Liver (tissue), 9 donors: ENCODE measurements around the gene TTC28. TPM values are rescaled to one million over a fixed set of nuclear protein-coding genes. Genes with fewer than 3 reads are reported as not detected.

Source experiments
- DNase-seq: peaks from one replicate; pipeline ENCODE4 v3.0.0-alpha.2; 2017; ENCODE audit warnings: low spot score
- H3K27ac ChIP-seq, 2 donors: one replicate each; pipeline ENCODE4 v1.7.0; 2013; ENCODE audit warnings: inconsistent platforms in 2 of 2, low read length in 2 of 2, control low read depth in 1 of 2, low read depth in 1 of 2, mild to moderate bottlenecking in 1 of 2
- H3K27me3 ChIP-seq, 4 donors: one replicate each; pipeline versions ENCODE4 v1.6.1 to v1.7.0; 2013; ENCODE audit warnings: low read length in 3 of 4, inconsistent platforms in 1 of 4, mild to moderate bottlenecking in 1 of 4, moderate library complexity in 1 of 4; ENCODE audit not compliant: control insufficient read depth in 4 of 4, insufficient read depth in 4 of 4
- H3K36me3 ChIP-seq, 4 donors: one replicate each; pipeline versions ENCODE4 v1.6.1 to v1.7.0; 2013; ENCODE audit warnings: low read length in 3 of 4, mild to moderate bottlenecking in 3 of 4, low read depth in 1 of 4, moderate library complexity in 1 of 4; ENCODE audit not compliant: control insufficient read depth in 4 of 4, insufficient read depth in 3 of 4
- H3K4me1 ChIP-seq, 4 donors: one replicate each; pipeline versions ENCODE4 v1.6.1 to v1.7.0; 2013; ENCODE audit warnings: low read length in 3 of 4, mild to moderate bottlenecking in 3 of 4, moderate library complexity in 1 of 4; ENCODE audit not compliant: control insufficient read depth in 4 of 4, insufficient read depth in 4 of 4
- H3K4me3 ChIP-seq, 3 donors: one replicate each; pipeline versions ENCODE4 v1.6.1 to v1.7.0; 2013; ENCODE audit warnings: low read length in 3 of 3, control low read depth in 1 of 3, low read depth in 1 of 3, mild to moderate bottlenecking in 1 of 3
- H3K9ac ChIP-seq, 2 donors: one replicate each; pipeline ENCODE4 v1.7.0; 2013; ENCODE audit warnings: low read length in 2 of 2, mild to moderate bottlenecking in 2 of 2, moderate library complexity in 2 of 2, control low read depth in 1 of 2, low read depth in 1 of 2
- H3K9me3 ChIP-seq, 4 donors: one replicate each; pipeline versions ENCODE4 v1.6.1 to v1.7.0; 2013; ENCODE audit warnings: low read length in 3 of 4; ENCODE audit not compliant: control insufficient read depth in 4 of 4
- ATF3 ChIP-seq: IDR thresholded peaks from 2 replicates; pipeline ENCODE4 v1.6.1; 2016; ENCODE audit warnings: antibody characterized with exemption
- CTCF ChIP-seq: fragments of 150-350 bp; IDR thresholded peaks from 2 replicates; pipeline ENCODE4 v1.5.1; 2017; ENCODE audit warnings: improper control_type of control experiment, low read depth, low read length; ENCODE audit not compliant: missing input control
- FOXA1 ChIP-seq: IDR thresholded peaks from 2 replicates; pipeline ENCODE4 v1.6.1; 2016; ENCODE audit warnings: antibody characterized with exemption
- FOXA2 ChIP-seq: IDR thresholded peaks from 2 replicates; pipeline ENCODE4 v1.6.1; 2016; ENCODE audit warnings: antibody characterized with exemption
- GABPA ChIP-seq, 2 donors: IDR thresholded peaks in 1 of 2; conservative IDR thresholded peaks in 1 of 2; 2 replicates each; pipeline ENCODE4 v1.6.1; 2016; ENCODE audit warnings: antibody characterized with exemption in 2 of 2, mild to moderate bottlenecking in 1 of 2, moderate library complexity in 1 of 2
- HNF4G ChIP-seq: IDR thresholded peaks from 2 replicates; pipeline ENCODE4 v1.6.1; 2016; ENCODE audit warnings: antibody characterized with exemption
- JUND ChIP-seq, 2 donors: IDR thresholded peaks; 2 replicates each; pipeline ENCODE4 v1.6.1; 2016; ENCODE audit warnings: antibody characterized with exemption in 2 of 2
- MAX ChIP-seq: IDR thresholded peaks from 2 replicates; pipeline ENCODE4 v1.6.1; 2016; ENCODE audit warnings: antibody characterized with exemption
- REST ChIP-seq: IDR thresholded peaks from 2 replicates; pipeline ENCODE4 v1.6.1; 2016; ENCODE audit warnings: antibody characterized with exemption, mild to moderate bottlenecking
- RXRA ChIP-seq, 2 donors: IDR thresholded peaks; 2 replicates each; pipeline ENCODE4 v1.6.1; 2017 to 2018; ENCODE audit warnings: antibody characterized with exemption in 2 of 2, mild to moderate bottlenecking in 1 of 2
- SP1 ChIP-seq: IDR thresholded peaks from 2 replicates; pipeline ENCODE4 v1.6.1; 2018; ENCODE audit warnings: antibody characterized with exemption, mild to moderate bottlenecking
- ZBTB33 ChIP-seq: IDR thresholded peaks from 2 replicates; pipeline ENCODE4 v1.6.1; 2016; ENCODE audit warnings: antibody characterized with exemption
- WGBS: extraction: QIAGEN DNeasy Blood & Tissue Kit; methylation state at CpG from one replicate; pipeline ENCODE4 v1.1.7; 2013; 5-methylcytosine and 5-hydroxymethylcytosine counted together
- polyA plus RNA-seq, 2 donors: library from polyadenylated mRNA; stranded (reverse) in 1 of 2; unstranded in 1 of 2; fragments of 200-250 nt in 1 of 2; fragments of >200 nt in 1 of 2; fragmentation: Nextera tagmentation in 1 of 2; extraction: Ambion mirVana in 1 of 2; gene quantifications; one replicate each; pipeline versions ENCODE4 v1.2.1 to v1.2.3, GENCODE V29; 2013 to 2015
- total RNA-seq, 2 donors: library from RNA; depleted of rRNA; stranded (reverse); fragments of >200 nt; gene quantifications; one replicate each; pipeline ENCODE4 v1.2.3, GENCODE V29; 2014
- donor health status: healthy.
- donor health status: healthy.
- donor health status: healthy.
- donor health status: healthy.
- donor health status: healthy.

The TTC28 gene
- total and polyA plus RNA-seq, 4 donors: 4.2 to 19.4 (median 5.9) TPM

- H3K9ac ChIP-seq: no peak overlapping the region
- no peak overlapping the region for H3K4me3 ChIP-seq
- no peaks in the 10 kb centered on the region for H3K4me1 ChIP-seq
- DNase-seq: no peak
- H3K27ac ChIP-seq: no peak overlapping the region
- WGBS: 88% methylated on average over 4 of the region's 4 CpGs
- TF ChIP-seq JUND (IDR thresholded peaks at IDR 0.05) (no peak), MAX (no peak), ATF3 (no peak), RXRA (IDR thresholded peaks at IDR 0.05) (no peak), REST (no peak), FOXA2 (no peak), CTCF (no peak), ZBTB33 (no peak), FOXA1 (no peak)
- no peaks in the 10 kb centered on the region for H3K9me3 ChIP-seq
- no peaks in the 10 kb centered on the region for H3K27me3 ChIP-seq
- peaks cover 0 to 6% (median 0%) of the 10 kb centered on the region in 4 donors for H3K36me3 ChIP-seq
Observed at GRCh38 chr22:28108851-28109250, 570.8 kb downstream of the TTC28 start.

GRCh38 chr22:28106617-28107016 lies 573.0 kb downstream of the TTC28 start:
- Histone ChIP-seq H3K36me3 (peaks cover 0 to 6% (median 0%) of the 10 kb centered on the region in 4 donors), H3K9ac (no peak overlapping the region), H3K4me3 (no peak overlapping the region), H3K4me1 (no peaks in the 10 kb centered on the region), H3K27ac (no peak overlapping the region), H3K9me3 (no peaks in the 10 kb centered on the region), H3K27me3 (no peaks in the 10 kb centered on the region)
- 98% methylated on average over 4 of the region's 4 CpGs for WGBS
- TF ChIP-seq SP1 (no peak), CTCF (no peak), HNF4G (no peak), JUND (IDR thresholded peaks at IDR 0.05) (no peak), ZBTB33 (no peak), GABPA (IDR thresholded peaks at IDR 0.05 in 1 of 2, conservative IDR thresholded peaks at IDR 0.05 in 1 of 2) (no peak), FOXA1 (no peak)
- DNase-seq: no peak
